ENCODE data around the gene GLRA1. TPM values are rescaled to one million over a fixed set of nuclear protein-coding genes. Genes with fewer than 3 reads are reported as not detected.

Gene GLRA1
- 0.13 TPM for polyA plus RNA-seq (ENCODE audit: insufficient read length)
- long read RNA-seq, donor 1, result 0 reads
- long read RNA-seq, donor 2, result 0 reads
- long read RNA-seq, donor 3, result 0 reads
- long read RNA-seq, donor 4, result 0 reads
- long read RNA-seq, donor 5, result 0 reads
- long read RNA-seq, donor 6, result 0 reads
- long read RNA-seq, donor 7, result 0 reads
- long read RNA-seq, donor 8, result 0 reads

DNA sequence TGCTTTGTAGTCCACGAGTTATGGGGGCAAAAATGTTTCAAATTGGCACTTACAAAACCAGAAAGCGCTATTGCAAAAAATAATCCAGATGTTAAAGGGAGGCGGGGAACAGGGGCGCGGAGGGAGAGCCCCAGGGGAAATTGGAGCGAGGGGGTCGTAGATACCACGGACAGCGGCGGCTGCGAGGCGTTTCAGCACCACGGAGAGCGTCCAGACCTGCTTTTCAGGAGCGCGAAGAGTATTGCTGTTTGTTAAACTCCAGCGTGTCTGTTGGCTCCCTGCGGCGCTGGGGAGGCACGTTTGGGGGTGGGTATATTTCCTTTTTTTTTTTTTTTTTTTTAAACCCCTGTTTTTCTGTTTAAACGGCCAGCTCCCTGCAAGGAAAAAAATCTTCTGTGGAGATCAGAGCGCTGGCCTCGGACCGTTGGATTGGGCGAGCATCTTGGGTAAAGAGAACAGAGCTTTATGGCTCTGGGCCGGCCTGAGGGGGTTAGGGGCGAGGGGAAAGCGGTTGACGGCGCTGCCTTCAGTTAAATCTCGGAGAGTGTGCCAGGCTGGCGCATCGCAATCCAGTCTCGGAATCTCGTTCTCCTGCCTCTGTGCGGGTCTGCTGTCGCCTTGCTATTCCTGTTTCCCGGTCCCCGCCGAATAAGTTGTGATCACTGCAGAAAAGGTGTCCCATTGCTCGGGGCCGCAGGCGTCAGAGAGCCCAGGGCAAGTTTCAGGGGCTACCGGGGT is at the start of gene GLRA1:
GLRA1 (minus strand) TSS at position 288 of the 738 bp plus-strand sequence. CDS start 302 bp downstream, outside the sequence.
- peak; percentile 71 for DNase-seq

DNA sequence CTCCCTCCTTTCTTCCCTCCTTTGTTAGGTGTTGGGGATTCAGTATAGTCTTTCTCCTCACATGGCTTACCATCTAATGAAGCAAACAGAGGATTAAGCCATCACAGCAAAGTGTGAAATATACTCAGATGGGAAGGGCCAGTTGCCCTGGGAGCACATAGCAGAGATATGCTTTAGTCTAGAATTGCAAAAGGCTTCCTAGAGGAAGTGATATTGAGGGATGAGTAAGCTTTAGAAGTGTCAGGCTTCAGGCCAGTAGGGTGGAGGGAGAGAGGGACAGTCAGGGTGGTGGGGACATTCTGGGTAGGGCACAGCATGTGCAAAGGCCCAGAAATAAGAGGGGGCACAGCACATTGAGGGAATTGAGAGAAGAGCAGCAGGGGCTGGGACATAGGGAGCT is 46.2 kb upstream of the GLRA1 start:
- no peak for DNase-seq

DNA sequence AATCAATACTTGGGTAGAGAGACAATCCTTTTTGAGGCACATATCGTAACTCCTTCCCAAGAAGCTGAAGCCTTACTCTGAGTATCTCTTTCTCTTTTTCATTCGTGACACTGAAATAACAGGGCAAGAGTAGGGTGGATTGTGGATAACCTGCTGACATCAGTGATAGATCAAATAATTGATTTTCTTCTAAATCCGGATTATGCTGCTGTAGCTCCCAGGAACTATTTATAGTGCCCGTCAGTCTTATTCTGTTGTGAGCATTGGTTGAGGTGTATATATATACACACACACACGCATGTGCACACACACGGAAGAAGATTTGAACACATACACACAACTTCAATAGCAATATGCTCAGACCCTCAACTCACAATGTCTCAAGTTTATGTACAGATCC is 43.2 kb upstream of the GLRA1 start:
- DNase-seq, result no peak

- no peak for DNase-seq
These were observed 41.4 kb upstream of the GLRA1 start for GRCh38 chr5:151966046-151966445.

DNA sequence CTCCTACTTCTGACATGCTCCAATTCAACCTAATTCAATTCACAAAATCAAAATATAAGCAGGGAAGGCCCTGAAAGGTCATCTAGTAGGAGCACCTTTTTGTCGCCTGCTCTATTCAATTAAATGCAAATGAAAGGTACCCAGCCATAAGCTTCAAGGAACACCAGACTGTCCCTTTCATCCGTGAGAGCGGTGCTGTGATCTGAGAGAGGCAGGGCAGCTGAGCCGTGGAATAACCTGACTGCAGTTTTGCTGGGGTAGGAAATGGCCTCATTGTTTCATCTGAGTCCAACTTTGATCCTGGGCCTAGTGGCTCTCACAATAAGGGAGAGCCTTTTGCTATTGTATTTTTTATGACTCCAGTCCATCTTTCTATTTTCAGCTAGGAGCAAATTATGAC is 39.8 kb upstream of the GLRA1 start:
- no peak for DNase-seq

DNA sequence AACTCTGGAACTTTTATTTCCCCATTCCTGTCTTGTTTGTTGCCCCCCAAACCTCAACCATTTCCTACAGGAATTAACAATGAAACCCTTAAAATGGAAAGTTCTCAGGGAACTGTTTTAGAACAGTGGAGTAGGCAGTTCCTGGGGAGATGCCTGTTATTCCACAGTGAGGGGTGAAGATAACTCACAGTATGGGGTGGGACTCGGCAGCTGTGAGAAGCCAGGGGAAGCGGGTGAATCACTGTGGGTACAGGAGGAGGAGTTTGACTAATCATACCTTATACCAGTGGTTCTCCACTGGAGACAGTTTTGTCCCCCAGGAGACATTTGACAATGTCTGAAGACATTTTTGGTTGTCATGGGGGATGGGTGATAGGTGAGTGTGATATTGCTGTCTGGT is 36.9 kb upstream of the GLRA1 start:
- DNase-seq, result no peak

- no peak for DNase-seq
These were observed 33.5 kb upstream of the GLRA1 start for GRCh38 chr5:151958111-151958510.

- DNase-seq, result no peak
These were observed 32.1 kb upstream of the GLRA1 start for GRCh38 chr5:151956725-151957124.

DNA sequence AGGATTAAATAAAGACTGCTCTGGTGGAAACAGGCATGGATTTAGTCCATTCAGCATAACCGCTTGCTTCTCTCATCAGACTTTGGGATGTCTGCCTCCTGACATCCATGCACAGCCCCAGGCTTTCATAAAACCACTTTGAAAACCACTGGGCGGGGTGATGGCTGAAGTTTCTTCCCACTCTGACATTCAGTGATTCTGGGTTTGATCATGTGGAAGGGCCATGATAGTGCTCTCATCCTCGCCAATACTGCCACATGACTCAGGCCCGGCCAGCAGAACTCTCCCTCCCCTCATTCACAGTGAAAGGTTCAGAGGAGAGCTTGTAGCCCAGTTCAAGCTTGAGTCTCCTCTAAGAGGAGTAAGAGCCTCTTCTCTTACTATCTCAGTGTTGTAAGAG is 29.6 kb upstream of the GLRA1 start:
- no peak for DNase-seq

GRCh38 chr5:151953833-151954232 is 29.2 kb upstream of the GLRA1 start:
- DNase-seq, result no peak

DNA sequence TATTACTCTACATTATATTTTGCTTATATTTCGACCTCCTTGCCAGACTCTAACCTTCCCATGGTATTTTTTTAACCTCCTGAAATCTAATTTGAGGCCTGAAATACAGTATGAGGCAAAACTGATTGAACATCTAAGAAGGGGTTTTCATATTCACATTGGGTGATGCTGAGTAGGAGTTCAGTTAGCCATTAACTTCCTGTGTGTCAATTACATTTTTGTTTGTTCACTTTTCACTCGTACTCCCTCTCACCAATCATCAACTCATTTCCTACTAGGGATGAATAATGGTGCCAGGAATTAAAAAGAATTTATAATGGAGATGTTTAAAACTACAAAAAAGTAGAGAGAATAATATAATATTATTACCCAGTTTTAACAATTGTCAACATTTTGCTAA is 27.6 kb upstream of the GLRA1 start:
- DNase-seq, result no peak

DNA sequence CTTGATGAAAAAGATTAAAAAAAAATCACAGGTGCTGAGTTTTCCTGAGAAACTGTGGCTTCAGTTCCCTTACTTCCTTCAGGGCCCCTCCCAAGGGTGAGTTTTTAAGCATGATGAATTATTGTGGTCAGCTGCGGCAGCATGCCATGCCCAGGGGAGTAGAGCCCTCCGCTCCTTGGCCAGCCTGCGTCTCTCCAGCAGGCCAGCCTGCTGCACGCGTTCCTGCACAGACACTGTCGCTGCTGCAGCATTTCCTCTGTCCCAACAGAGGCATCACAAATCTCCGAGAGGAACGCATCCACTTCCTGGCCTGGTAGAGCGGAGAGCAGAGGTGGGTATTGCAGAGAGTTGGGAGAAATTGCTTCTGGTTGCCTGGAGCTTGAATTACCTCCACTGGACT is 26.1 kb upstream of the GLRA1 start:
- no peak for DNase-seq

GRCh38 chr5:151949701-151950308 is 25.2 kb upstream of the GLRA1 start:
- DNase-seq, result no peak

DNA sequence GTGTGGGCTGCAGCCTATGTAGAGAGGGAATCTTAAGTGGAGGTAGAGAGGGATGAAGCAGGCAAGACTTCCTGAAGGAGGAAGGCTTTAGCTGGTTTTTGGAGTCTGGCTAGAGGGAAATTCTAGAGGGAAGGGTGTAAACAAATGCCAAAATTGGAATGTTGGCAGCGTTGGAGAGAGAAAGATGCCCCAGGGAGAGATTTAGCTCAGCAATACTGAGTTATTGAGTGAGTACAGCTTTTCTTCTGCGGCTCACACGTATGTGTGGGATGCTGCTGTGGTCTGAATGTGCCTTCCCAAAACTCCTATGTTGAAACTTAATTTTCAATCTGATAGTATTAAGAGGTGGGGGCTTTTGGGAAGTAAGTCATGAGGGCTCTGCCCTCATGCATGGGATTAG is 24.5 kb upstream of the GLRA1 start:
- no peak for DNase-seq

GRCh38 chr5:151947931-151948608 is 23.4 kb upstream of the GLRA1 start:
- no peak for DNase-seq

DNA sequence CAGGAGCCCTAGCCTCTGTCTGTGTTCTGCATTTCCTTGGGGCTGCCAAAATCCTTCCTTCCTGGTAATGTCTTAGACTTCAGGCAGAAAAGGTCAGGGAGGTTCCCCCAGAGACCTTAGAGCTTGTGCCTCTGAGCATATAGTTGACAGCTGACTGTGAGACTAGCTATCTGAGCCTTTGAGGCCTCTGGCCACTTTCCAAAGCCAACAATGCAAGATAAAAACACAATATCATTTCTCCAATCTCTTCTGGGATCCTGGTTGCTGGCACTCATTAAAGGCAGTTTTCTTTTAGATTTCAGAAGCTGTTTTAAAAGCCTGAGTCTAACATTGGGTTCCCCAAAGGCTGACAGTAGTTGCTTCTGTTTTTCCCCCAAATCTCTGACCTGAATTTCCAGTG is 13.2 kb upstream of the GLRA1 start:
- DNase-seq, result no peak

- DNase-seq, result no peak
These were observed 10.6 kb upstream of the GLRA1 start for GRCh38 chr5:151935135-151935695.

DNA sequence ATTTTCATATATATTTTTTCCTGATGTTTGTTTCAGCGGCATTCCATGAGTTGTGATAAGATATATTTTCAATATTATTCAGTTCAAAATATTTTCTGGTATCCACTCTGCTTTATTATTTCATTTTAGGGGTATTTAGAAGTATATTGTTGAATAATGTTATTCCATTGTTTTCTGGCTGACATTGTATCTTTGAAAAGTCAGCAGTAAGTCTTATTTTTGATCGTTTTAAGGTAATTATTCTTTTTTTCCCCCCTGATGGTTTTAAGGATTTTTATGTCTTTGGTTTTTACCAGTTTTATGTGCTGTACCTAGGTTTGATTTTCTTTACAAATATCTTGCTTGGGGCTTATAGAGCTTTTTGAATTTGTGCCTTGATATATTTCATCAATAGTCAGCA is 6.6 kb upstream of the GLRA1 start:
- DNase-seq, result no peak

- no peak for DNase-seq
These were observed 1.5 kb upstream of the GLRA1 start for GRCh38 chr5:151926188-151926587.

GRCh38 chr5:151925340-151925739 is 689 bp upstream of the GLRA1 start:
- no peak for DNase-seq

- DNase-seq, result no peak
These were observed 680 bp downstream of the GLRA1 start for GRCh38 chr5:151923866-151924476.

- DNase-seq, result no peak
These were observed 2.7 kb downstream of the GLRA1 start for GRCh38 chr5:151921916-151922315.

Data from left kidney (tissue), 8 donors.